Astrocyte of the cerebellum (primary cell): ENCODE data around the gene CACNG3.
"Not testable (repeated sequence)": the region's sequence is repeated elsewhere in the genome, so short reads cannot be mapped to it uniquely, and the experiment has no call there.

Experiments
- DNase-seq: peaks from one replicate; pipeline ENCODE4 v3.0.0-alpha.2; 2011; ENCODE audit warnings: low read depth
- H3K4me3 ChIP-seq: 2 replicates; pipeline ENCODE4 v1.5.1; 2011; ENCODE audit warnings: mild to moderate bottlenecking, low read depth, low read length, moderate library complexity
- in situ Hi-C: cut with HindIII; loops from 2 replicates; pipeline ENCODE4 v1.10.0; 2017; ENCODE audit warnings: low sequenced_read_pairs
- TF ChIP-seq, protein P1 (sequence below): IDR thresholded peaks from 2 replicates; pipeline ENCODE4 v1.5.1; 2012; ENCODE audit warnings: low read length, low read depth, moderate library complexity, mild to moderate bottlenecking; ENCODE audit errors: missing control alignments

CACNG3 gene

GRCh38 chr16:24336491-24336890, 80.4 kb downstream of the CACNG3 start:
- in situ Hi-C loops: no loop called here
- no peak overlapping the region for H3K4me3 ChIP-seq
- TF ChIP-seq, protein P1, sequence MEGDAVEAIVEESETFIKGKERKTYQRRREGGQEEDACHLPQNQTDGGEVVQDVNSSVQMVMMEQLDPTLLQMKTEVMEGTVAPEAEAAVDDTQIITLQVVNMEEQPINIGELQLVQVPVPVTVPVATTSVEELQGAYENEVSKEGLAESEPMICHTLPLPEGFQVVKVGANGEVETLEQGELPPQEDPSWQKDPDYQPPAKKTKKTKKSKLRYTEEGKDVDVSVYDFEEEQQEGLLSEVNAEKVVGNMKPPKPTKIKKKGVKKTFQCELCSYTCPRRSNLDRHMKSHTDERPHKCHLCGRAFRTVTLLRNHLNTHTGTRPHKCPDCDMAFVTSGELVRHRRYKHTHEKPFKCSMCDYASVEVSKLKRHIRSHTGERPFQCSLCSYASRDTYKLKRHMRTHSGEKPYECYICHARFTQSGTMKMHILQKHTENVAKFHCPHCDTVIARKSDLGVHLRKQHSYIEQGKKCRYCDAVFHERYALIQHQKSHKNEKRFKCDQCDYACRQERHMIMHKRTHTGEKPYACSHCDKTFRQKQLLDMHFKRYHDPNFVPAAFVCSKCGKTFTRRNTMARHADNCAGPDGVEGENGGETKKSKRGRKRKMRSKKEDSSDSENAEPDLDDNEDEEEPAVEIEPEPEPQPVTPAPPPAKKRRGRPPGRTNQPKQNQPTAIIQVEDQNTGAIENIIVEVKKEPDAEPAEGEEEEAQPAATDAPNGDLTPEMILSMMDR: no peak
- DNase-seq: no peak

GRCh38 chr16:24337013-24337412, 80.9 kb downstream of the CACNG3 start:
- in situ Hi-C loops: no loop called here
- TF ChIP-seq, protein P1: no peak

DNA sequence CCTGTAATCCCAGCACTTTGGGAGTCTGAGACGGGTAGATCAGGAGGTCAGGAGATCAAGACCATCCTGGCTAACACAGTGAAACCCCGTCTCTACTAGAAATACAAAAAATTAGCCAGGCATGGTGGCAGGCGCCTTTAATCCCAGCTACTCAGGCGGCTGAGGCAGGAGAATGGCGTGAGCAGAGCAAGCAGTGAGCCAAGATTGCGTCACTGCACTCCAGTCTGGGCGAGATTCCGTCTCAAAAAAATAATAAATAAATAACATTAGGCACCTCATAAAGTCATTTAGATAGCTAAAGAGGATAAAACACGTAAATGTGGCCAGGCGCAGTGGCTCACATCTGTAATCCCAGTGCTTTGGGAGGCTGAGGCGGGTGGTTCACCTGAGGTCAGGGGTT, 87.7 kb downstream of the CACNG3 start:
- in situ Hi-C loops, DNase-seq, H3K4me3 ChIP-seq: not testable (repeated sequence)

More at GRCh38 chr16:24337013-24337412, 80.9 kb downstream of the CACNG3 start:
- no peak overlapping the region for H3K4me3 ChIP-seq
- no peak for DNase-seq

- no peak for DNase-seq
- TF ChIP-seq, protein P1: no peak
- in situ Hi-C loops: no loop called here
- no peak overlapping the region for H3K4me3 ChIP-seq
Measured at GRCh38 chr16:24344784-24345183, 88.6 kb downstream of the CACNG3 start.

GRCh38 chr16:24345704-24346103, 89.6 kb downstream of the CACNG3 start:
- no peak for DNase-seq
- TF ChIP-seq, protein P1: no peak
- in situ Hi-C loops: no loop called here
- no peak overlapping the region for H3K4me3 ChIP-seq

DNA sequence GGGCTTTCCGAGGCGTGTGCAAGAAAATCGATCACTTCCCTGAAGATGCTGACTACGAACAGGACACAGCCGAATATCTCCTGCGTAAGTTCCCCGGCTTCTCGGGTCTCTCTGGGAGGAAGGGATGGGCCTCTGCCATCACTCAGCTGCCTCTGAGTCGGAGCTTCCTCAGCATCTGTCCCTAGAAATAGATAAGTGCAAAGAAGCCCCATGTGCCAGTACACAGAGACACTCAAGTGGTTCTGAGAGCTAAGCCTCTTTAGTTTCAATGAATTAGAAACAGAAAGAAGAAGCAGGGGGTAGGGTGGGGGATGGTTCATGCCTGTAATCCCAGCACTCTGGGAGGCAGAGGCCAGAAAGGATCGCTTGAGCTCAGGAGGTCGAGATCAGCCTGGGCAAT, 90.6 kb downstream of the CACNG3 start:
- TF ChIP-seq, protein P1: no peak
- DNase-seq: no peak
- in situ Hi-C loops: no loop called here
- H3K4me3 ChIP-seq: no peak overlapping the region

- H3K4me3 ChIP-seq: no peak overlapping the region
- TF ChIP-seq, protein P1: no peak
- in situ Hi-C loops: no loop called here
- DNase-seq: no peak
Measured at GRCh38 chr16:24347556-24347955, 91.4 kb downstream of the CACNG3 start.
